Mesendoderm (in vitro differentiated cells): ENCODE data around the gene SPECC1.
"Not testable (repeated sequence)": the region's sequence is repeated elsewhere in the genome, so short reads cannot be mapped to it uniquely, and the experiment has no call there.

Experiments
- DNase-seq: peaks from one replicate; pipeline ENCODE4 v3.0.0; 2013
- H2AK5ac ChIP-seq: 2 replicates; pipeline ENCODE4 v1.6.1; 2013; ENCODE audit warnings: low read length, inconsistent platforms
- H2BK120ac ChIP-seq: 2 replicates; pipeline ENCODE4 v1.6.1; 2013; ENCODE audit warnings: low read depth, mild to moderate bottlenecking, low read length, moderate library complexity, mixed read lengths
- H2BK15ac ChIP-seq: replicated peaks from 2 replicates; pipeline ENCODE4 v1.6.1; 2013; ENCODE audit warnings: low read depth, mild to moderate bottlenecking, moderate library complexity
- H2BK5ac ChIP-seq: 2 replicates; pipeline ENCODE4 v1.6.1; 2013; ENCODE audit warnings: low read length, inconsistent platforms
- H3K18ac ChIP-seq: 2 replicates; pipeline ENCODE4 v1.6.1; 2013; ENCODE audit warnings: mild to moderate bottlenecking, low read length, mixed read lengths
- H3K23ac ChIP-seq: one replicate; pipeline ENCODE4 v1.6.1; 2013; ENCODE audit warnings: low read length
- H3K27ac ChIP-seq: 2 replicates; pipeline ENCODE4 v1.5.1; 2013; ENCODE audit warnings: low read depth, mild to moderate bottlenecking, inconsistent platforms, low read length, moderate library complexity
- H3K27me3 ChIP-seq: 2 replicates; pipeline ENCODE4 v1.6.1; 2013; ENCODE audit warnings: low read length, control low read depth, mild to moderate bottlenecking, inconsistent platforms; ENCODE audit not compliant: insufficient read depth, poor library complexity
- H3K36me3 ChIP-seq: 2 replicates; pipeline ENCODE4 v1.6.1; 2013; ENCODE audit warnings: low read length, inconsistent platforms; ENCODE audit not compliant: control insufficient read depth, insufficient read depth
- H3K4ac ChIP-seq: one replicate; pipeline ENCODE4 v1.6.1; 2013; ENCODE audit warnings: low read depth, mild to moderate bottlenecking, low read length, moderate library complexity
- H3K4me1 ChIP-seq: 2 replicates; pipeline ENCODE4 v1.6.1; 2013; ENCODE audit warnings: low read depth, low read length, inconsistent platforms; ENCODE audit not compliant: control insufficient read depth
- H3K4me2 ChIP-seq: 2 replicates; pipeline ENCODE4 v1.6.1; 2013; ENCODE audit warnings: low read length
- H3K4me3 ChIP-seq: 2 replicates; pipeline ENCODE4 v1.5.1; 2013; ENCODE audit warnings: mild to moderate bottlenecking, low read length
- H3K56ac ChIP-seq: one replicate; pipeline ENCODE4 v1.6.1; 2013; ENCODE audit warnings: low read length
- H3K79me1 ChIP-seq: 2 replicates; pipeline ENCODE4 v1.6.1; 2013; ENCODE audit warnings: low read length, inconsistent platforms
- H3K79me2 ChIP-seq: 2 replicates; pipeline ENCODE4 v1.6.1; 2013; ENCODE audit warnings: mild to moderate bottlenecking, low read length; ENCODE audit not compliant: control insufficient read depth, insufficient read depth
- H3K9ac ChIP-seq: 2 replicates; pipeline ENCODE4 v1.6.1; 2013; ENCODE audit warnings: low read length, inconsistent platforms
- H4K5ac ChIP-seq: one replicate; pipeline ENCODE4 v1.6.1; 2013; ENCODE audit warnings: low read length
- H4K8ac ChIP-seq: one replicate; pipeline ENCODE4 v1.6.1; 2013; ENCODE audit warnings: low read depth, mild to moderate bottlenecking, control low read depth, low read length, moderate library complexity
- WGBS: extraction: QIAGEN DNeasy Blood & Tissue Kit; methylation state at CpG from one replicate; pipeline ENCODE4 v1.1.7; 2013; ENCODE audit warnings: low lambda C conversion rate, missing lambda C conversion rate; ENCODE audit not compliant: insufficient coverage; ENCODE audit errors: extremely low coverage; 5-methylcytosine and 5-hydroxymethylcytosine counted together

SPECC1 gene

GRCh38 chr17:20320535-20321229 is 311.5 kb downstream of the SPECC1 start:
- not testable (repeated sequence) for H3K56ac ChIP-seq, H2BK120ac ChIP-seq, H4K8ac ChIP-seq, H2BK15ac ChIP-seq, H3K9ac ChIP-seq, H3K27ac ChIP-seq, H3K79me2 ChIP-seq, H3K4me3 ChIP-seq, H3K18ac ChIP-seq, H4K5ac ChIP-seq, H3K36me3 ChIP-seq, H3K4me2 ChIP-seq, H3K27me3 ChIP-seq, H3K4ac ChIP-seq, H2AK5ac ChIP-seq, H3K4me1 ChIP-seq, H2BK5ac ChIP-seq, H3K79me1 ChIP-seq, H3K23ac ChIP-seq
- peak; percentile 71 for DNase-seq
- no CpG with 5 or more reads among the region's 47 CpGs for WGBS

GRCh38 chr17:20321357-20321756 is 312.2 kb downstream of the SPECC1 start:
- H3K27ac ChIP-seq, DNase-seq, H3K79me1 ChIP-seq, H3K79me2 ChIP-seq, H3K56ac ChIP-seq, H2BK5ac ChIP-seq, H3K4me2 ChIP-seq, H2AK5ac ChIP-seq, H3K27me3 ChIP-seq, H3K4me1 ChIP-seq, H4K8ac ChIP-seq, H4K5ac ChIP-seq, H3K36me3 ChIP-seq, H2BK120ac ChIP-seq, H3K4ac ChIP-seq, H3K23ac ChIP-seq, H3K4me3 ChIP-seq, H3K18ac ChIP-seq, H3K9ac ChIP-seq, H2BK15ac ChIP-seq: not testable (repeated sequence)
- no CpG with 5 or more reads among the region's 32 CpGs for WGBS

GRCh38 chr17:20327739-20328138 is 318.6 kb downstream of the SPECC1 start:
- not testable (repeated sequence) for H3K4me1 ChIP-seq, H3K27ac ChIP-seq, H2BK5ac ChIP-seq, H3K9ac ChIP-seq, H3K18ac ChIP-seq, H4K5ac ChIP-seq, H3K4ac ChIP-seq, H3K79me1 ChIP-seq, H3K79me2 ChIP-seq, H2BK15ac ChIP-seq, H3K27me3 ChIP-seq, H3K56ac ChIP-seq, DNase-seq, H4K8ac ChIP-seq, H3K4me3 ChIP-seq, H3K4me2 ChIP-seq, H2BK120ac ChIP-seq, H3K23ac ChIP-seq, H2AK5ac ChIP-seq, H3K36me3 ChIP-seq
- no CpG with 5 or more reads among the region's 3 CpGs for WGBS

GRCh38 chr17:20351405-20351804 is 342.2 kb downstream of the SPECC1 start:
- H3K36me3 ChIP-seq, H3K56ac ChIP-seq, H3K18ac ChIP-seq, H3K79me2 ChIP-seq, H3K23ac ChIP-seq, DNase-seq, H3K9ac ChIP-seq, H2BK120ac ChIP-seq, H3K4ac ChIP-seq, H3K27me3 ChIP-seq, H3K4me1 ChIP-seq, H3K79me1 ChIP-seq, H3K27ac ChIP-seq, H2BK5ac ChIP-seq, H3K4me3 ChIP-seq, H2AK5ac ChIP-seq, H2BK15ac ChIP-seq, H4K8ac ChIP-seq, H4K5ac ChIP-seq, H3K4me2 ChIP-seq: not testable (repeated sequence)
- no CpG with 5 or more reads among the region's 3 CpGs for WGBS

DNA sequence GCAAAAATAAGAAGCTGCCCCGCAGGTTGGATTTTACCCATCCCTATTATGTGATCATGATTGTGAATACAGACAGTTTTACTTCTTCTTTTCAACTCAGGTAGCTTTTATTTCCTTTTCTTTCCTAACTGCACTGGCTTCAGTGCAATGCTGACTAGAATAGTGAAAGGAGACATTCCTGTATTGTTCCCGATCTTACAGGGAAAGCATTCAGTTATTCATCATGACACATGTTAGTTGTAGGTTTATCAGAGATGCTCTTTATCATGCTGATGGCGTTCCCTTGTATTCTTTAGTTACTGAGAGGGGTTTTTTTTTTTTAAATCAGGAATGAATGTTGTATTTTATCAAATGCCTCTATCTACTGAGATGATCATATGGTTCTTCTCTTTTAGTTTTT is 343.4 kb downstream of the SPECC1 start:
- not testable (repeated sequence) for H4K5ac ChIP-seq, H3K4ac ChIP-seq, H2AK5ac ChIP-seq, H4K8ac ChIP-seq, H3K27me3 ChIP-seq, H2BK120ac ChIP-seq, H3K23ac ChIP-seq, H3K36me3 ChIP-seq, H3K56ac ChIP-seq, H3K4me2 ChIP-seq, H3K4me1 ChIP-seq, H2BK15ac ChIP-seq, H3K4me3 ChIP-seq, H3K79me1 ChIP-seq, DNase-seq, H3K18ac ChIP-seq, H3K79me2 ChIP-seq, H2BK5ac ChIP-seq, H3K27ac ChIP-seq, H3K9ac ChIP-seq
- no CpG with 5 or more reads among the region's 3 CpGs for whole genome bisulfite sequencing

- H3K4ac ChIP-seq, H4K8ac ChIP-seq, H2BK15ac ChIP-seq, H3K36me3 ChIP-seq, H4K5ac ChIP-seq, DNase-seq, H3K79me2 ChIP-seq, H3K27me3 ChIP-seq, H3K9ac ChIP-seq, H2AK5ac ChIP-seq, H3K18ac ChIP-seq, H2BK5ac ChIP-seq, H3K56ac ChIP-seq, H3K4me1 ChIP-seq, H2BK120ac ChIP-seq, H3K27ac ChIP-seq, H3K4me3 ChIP-seq, H3K23ac ChIP-seq, H3K79me1 ChIP-seq, H3K4me2 ChIP-seq: not testable (repeated sequence)
- no CpG with 5 or more reads among the region's 4 CpGs for WGBS
Observed at GRCh38 chr17:20363846-20364245, 354.7 kb downstream of the SPECC1 start.
